Lower lobe of right lung (tissue), 2 donors: Measurements from ENCODE around the gene SDK1. TPM values are rescaled to one million over a fixed set of nuclear protein-coding genes. Genes with fewer than 3 reads are reported as not detected.

Experiments
- ATAC-seq, 2 donors: fragments of 200-7000 bp; cut with Tn5 transposase; one replicate each; pipeline ENCODE4 v1.9.1; 2020 to 2022; ENCODE audit warnings: mild to moderate bottlenecking in 2 of 2, moderate library complexity in 2 of 2
- DNase-seq: peaks from one replicate; pipeline ENCODE4 v3.0.0-alpha.2; 2020
- H3K27ac ChIP-seq: fragments of 200-600 bp; one replicate; pipeline ENCODE4 v1.8.0; 2022
- H3K27me3 ChIP-seq: fragments of 200-600 bp; one replicate; pipeline ENCODE4 v1.8.0; 2022; ENCODE audit warnings: low read depth
- H3K36me3 ChIP-seq: fragments of 200-600 bp; one replicate; pipeline ENCODE4 v1.8.0; 2022; ENCODE audit warnings: mild to moderate bottlenecking
- H3K4me1 ChIP-seq: fragments of 200-600 bp; one replicate; pipeline ENCODE4 v1.8.0; 2022
- H3K4me3 ChIP-seq: fragments of 200-600 bp; one replicate; pipeline ENCODE4 v1.8.0; 2022; ENCODE audit warnings: mild to moderate bottlenecking
- H3K9me3 ChIP-seq: fragments of 200-600 bp; one replicate; pipeline ENCODE4 v1.8.0; 2022
- CTCF ChIP-seq: fragments of 200-600 bp; IDR thresholded peaks from one replicate; pipeline ENCODE4 v1.8.0; 2022; ENCODE audit warnings: antibody characterized with exemption, mild to moderate bottlenecking
- intact Hi-C: fragments of 100-400 bp; cut with DNase I; formaldehyde crosslinking; loops from one replicate; pipeline ENCODE4 v1.11.0; 2022
- total RNA-seq: library from RNA; stranded (reverse); fragmentation: NEBNext Ultra II Directional; extraction: Animal tissue kit (Norgen Biotek cat#: 25700); gene quantifications from one replicate; pipeline ENCODE4 v1.2.1, GENCODE V29; 2021
- donor health status: DM: no; HTN: yes; CAD: no; lungs with severe emphysema.

Gene SDK1
- total RNA-seq, 1 donor from 2014 or later = 10.0 TPM

GRCh38 chr7:3321745-3322144 is 20.7 kb downstream of the SDK1 start:
- TF ChIP-seq CTCF = no peak
- ATAC-seq (no peak), DNase-seq (no peak)
- Histone ChIP-seq H3K27ac (no peak overlapping the region), H3K27me3 (no peaks in the 10 kb centered on the region), H3K36me3 (no peaks in the 10 kb centered on the region), H3K9me3 (no peaks in the 10 kb centered on the region), H3K4me3 (no peak overlapping the region), H3K4me1 (no peaks in the 10 kb centered on the region)
- intact Hi-C loops = no loop called here

- Histone ChIP-seq H3K36me3 (no peaks in the 10 kb centered on the region), H3K27ac (no peak overlapping the region), H3K4me1 (no peaks in the 10 kb centered on the region), H3K9me3 (no peaks in the 10 kb centered on the region), H3K27me3 (no peaks in the 10 kb centered on the region), H3K4me3 (no peak overlapping the region)
- DNase-seq = no peak
- TF ChIP-seq CTCF = no peak
- intact Hi-C loops = no loop called here
- no peak for ATAC-seq
Observed at GRCh38 chr7:3326246-3326645, 25.2 kb downstream of the SDK1 start.

GRCh38 chr7:3327099-3327498 is 26.0 kb downstream of the SDK1 start:
- no peak for TF ChIP-seq CTCF
- H3K9me3 ChIP-seq = no peaks in the 10 kb centered on the region
- intact Hi-C loops = no loop called here
- no peak overlapping the region for H3K27ac ChIP-seq
- no peak overlapping the region for H3K4me3 ChIP-seq
- no peaks in the 10 kb centered on the region for H3K36me3 ChIP-seq
- DNase-seq (no peak), ATAC-seq (no peak)
- H3K27me3 ChIP-seq = no peaks in the 10 kb centered on the region
- no peaks in the 10 kb centered on the region for H3K4me1 ChIP-seq

GRCh38 chr7:3327655-3328054 is 26.6 kb downstream of the SDK1 start:
- H3K27ac ChIP-seq = no peak overlapping the region
- no peaks in the 10 kb centered on the region for H3K27me3 ChIP-seq
- no peaks in the 10 kb centered on the region for H3K9me3 ChIP-seq
- ATAC-seq = no peak
- no peaks in the 10 kb centered on the region for H3K36me3 ChIP-seq
- H3K4me1 ChIP-seq = no peaks in the 10 kb centered on the region
- intact Hi-C loops = no loop called here
- no peak for TF ChIP-seq CTCF
- no peak for DNase-seq
- H3K4me3 ChIP-seq = no peak overlapping the region

- no peaks in the 10 kb centered on the region for H3K4me1 ChIP-seq
- intact Hi-C loops = no loop called here
- no peak for TF ChIP-seq CTCF
- H3K27ac ChIP-seq = no peak overlapping the region
- no peaks in the 10 kb centered on the region for H3K9me3 ChIP-seq
- DNase-seq (no peak), ATAC-seq (no peak)
- no peaks in the 10 kb centered on the region for H3K36me3 ChIP-seq
- H3K4me3 ChIP-seq = no peak overlapping the region
- H3K27me3 ChIP-seq = no peaks in the 10 kb centered on the region
Observed at GRCh38 chr7:3332308-3332707, 31.3 kb downstream of the SDK1 start.

- ATAC-seq = no peak
- Histone ChIP-seq H3K27ac (no peak overlapping the region), H3K27me3 (no peaks in the 10 kb centered on the region), H3K9me3 (no peaks in the 10 kb centered on the region), H3K36me3 (no peaks in the 10 kb centered on the region), H3K4me3 (no peak overlapping the region), H3K4me1 (no peaks in the 10 kb centered on the region)
- no peak for DNase-seq
- intact Hi-C loops = no loop called here
- no peak for TF ChIP-seq CTCF
Observed at GRCh38 chr7:3333861-3334260, 32.8 kb downstream of the SDK1 start.
